K562 treated with DMSO at 1 percent for 12 hours (cell line): ENCODE data around the gene SYT17. TPM values are rescaled to one million over a fixed set of nuclear protein-coding genes. Genes with fewer than 3 reads are reported as not detected.

Experiments used
- total RNA-seq: library from RNA; unstranded; fragments of 300-600 nt; gene quantifications from 2 replicates; pipeline ENCODE4 v1.2.3, GENCODE V29; 2022; ENCODE audit not compliant: insufficient read depth

The SYT17 gene, protein sequence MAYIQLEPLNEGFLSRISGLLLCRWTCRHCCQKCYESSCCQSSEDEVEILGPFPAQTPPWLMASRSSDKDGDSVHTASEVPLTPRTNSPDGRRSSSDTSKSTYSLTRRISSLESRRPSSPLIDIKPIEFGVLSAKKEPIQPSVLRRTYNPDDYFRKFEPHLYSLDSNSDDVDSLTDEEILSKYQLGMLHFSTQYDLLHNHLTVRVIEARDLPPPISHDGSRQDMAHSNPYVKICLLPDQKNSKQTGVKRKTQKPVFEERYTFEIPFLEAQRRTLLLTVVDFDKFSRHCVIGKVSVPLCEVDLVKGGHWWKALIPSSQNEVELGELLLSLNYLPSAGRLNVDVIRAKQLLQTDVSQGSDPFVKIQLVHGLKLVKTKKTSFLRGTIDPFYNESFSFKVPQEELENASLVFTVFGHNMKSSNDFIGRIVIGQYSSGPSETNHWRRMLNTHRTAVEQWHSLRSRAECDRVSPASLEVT
- 0.25 TPM in 1 of 2 replicates, not detected in the other for total RNA-seq

DNA sequence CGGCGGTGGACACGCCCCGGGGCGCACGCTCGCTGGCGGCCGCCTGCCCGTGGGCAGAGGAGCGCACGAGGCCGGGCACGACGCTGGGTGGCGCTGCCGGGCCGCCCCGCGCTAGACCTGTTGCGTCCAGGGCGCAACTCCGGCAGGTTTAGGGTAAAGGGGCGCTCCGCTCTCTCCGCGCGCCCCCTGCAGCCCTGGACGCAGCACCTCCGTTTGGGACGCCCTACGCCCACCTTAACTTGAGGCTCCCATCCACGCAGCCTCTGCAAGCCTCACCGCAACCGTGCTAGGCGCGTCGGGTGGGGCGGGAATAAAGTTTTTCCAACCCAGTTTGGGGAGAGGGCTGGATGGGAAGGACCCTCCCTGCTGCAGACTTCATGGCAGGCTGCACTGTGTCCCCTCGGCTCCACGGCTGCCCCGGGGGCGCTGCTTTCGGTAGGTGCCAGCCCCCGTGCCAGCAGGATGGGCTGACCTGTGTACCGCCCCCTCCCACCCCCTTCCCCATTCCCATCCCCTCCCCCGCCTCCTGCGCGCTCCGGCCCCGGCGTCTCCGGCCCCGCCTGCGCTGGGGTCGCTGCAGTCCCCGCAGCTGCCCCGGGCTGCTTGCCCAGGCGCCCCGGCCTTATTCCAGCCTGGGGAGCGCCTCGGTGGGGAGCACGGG lies at the start of gene SYT17:
Gene SYT17 (plus strand): TSS at position 531 of the 661 bp plus-strand sequence. CDS start 407 bp downstream, outside the sequence.

GRCh38 chr16:19285431-19285830 lies 117.4 kb downstream of the SYT17 start, which contains the start of gene CLEC19A:
Gene CLEC19A, plus strand, starts transcription at chr16:19285731. Its CDS starts 121 bp downstream, at chr16:19285852.

Other genes with a start within 250 kb of the SYT17 start
- gene SMG1, start 241.8 kb upstream of the SYT17 start, total RNA-seq = 1.9 and 23.8 TPM in 2 replicates
- gene TMC7, start 184.3 kb upstream of the SYT17 start, total RNA-seq = 0.50 and 1.8 TPM in 2 replicates
- gene COQ7, start 100.6 kb upstream of the SYT17 start, total RNA-seq = 7.9 and 10.1 TPM in 2 replicates
- gene ITPRIPL2, start 54.3 kb upstream of the SYT17 start, total RNA-seq = 2.3 and 6.7 TPM in 2 replicates
- gene CLEC19A, start 117.5 kb downstream of the SYT17 start, total RNA-seq = not detected in 2 replicates
- gene TMC5, start 249.6 kb downstream of the SYT17 start, total RNA-seq = 0.48 and 1.1 TPM in 2 replicates